Measurements from ENCODE around the gene TOM1L2. TPM values are rescaled to one million over a fixed set of nuclear protein-coding genes. Genes with fewer than 3 reads are reported as not detected.

TOM1L2 gene
- total RNA-seq, 4 donors from 2014 or later: 55.7 to 97.1 (median 73.3) TPM

DNA sequence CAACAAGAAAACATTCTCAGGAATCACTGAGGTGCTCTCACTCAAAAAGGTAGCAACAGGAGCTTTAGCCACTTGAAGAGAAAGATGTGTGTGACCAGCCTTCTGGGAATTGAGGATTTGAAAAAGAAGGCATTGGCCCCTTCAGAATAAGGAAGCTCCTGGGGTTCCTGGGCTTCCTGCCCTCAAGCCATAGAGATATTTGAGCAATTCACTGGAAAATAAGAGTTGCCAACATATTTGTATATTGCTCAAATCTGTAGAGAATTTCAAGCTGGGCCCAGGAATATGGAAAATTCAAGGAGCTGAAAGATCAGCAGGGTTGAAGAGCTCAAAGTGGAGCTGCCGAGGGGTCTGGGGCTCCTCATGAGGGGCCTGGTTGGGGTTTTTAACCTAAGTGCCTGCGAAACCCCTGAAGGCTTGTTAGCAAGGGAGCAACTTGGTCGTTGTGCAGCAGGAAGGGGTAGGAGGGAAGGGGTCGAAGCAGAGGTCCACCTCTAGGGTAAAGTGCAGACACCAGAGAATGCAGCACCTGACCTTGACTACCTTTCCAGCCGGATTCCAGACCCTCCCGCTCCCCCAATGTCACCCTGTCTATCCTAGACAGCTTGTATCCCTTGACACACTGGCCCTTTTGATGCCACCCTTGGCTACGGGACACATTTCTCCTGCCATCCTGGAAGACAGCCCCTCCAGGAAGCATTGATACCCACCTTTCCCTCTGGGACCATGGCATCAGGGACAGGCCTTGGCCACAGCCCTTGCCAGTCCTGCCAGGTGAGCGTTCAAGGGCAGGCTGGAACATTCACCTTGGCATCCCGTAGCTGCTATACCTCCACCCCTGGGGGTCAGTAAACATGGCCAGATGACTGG is 67.8 kb downstream of the TOM1L2 start:
- intact Hi-C loops (cut with DNase I; ENCODE audit: low total_unique reads): no loop called here

GRCh38 chr17:17902877-17903276 is 69.3 kb downstream of the TOM1L2 start:
- Histone ChIP-seq H3K9me3 (no peaks in the 10 kb centered on the region), H3K4me3 (no peak overlapping the region), H3K27ac (peak overlapping the region; percentile 63 to 70 (median 69)), H3K4me1 (peaks cover 35 to 47% of the 10 kb centered on the region in 2 donors), H3K27me3 (no peaks in the 10 kb centered on the region), H3K36me3 (peaks cover 0 to 6% of the 10 kb centered on the region in 2 donors)
- TF ChIP-seq, protein P1, sequence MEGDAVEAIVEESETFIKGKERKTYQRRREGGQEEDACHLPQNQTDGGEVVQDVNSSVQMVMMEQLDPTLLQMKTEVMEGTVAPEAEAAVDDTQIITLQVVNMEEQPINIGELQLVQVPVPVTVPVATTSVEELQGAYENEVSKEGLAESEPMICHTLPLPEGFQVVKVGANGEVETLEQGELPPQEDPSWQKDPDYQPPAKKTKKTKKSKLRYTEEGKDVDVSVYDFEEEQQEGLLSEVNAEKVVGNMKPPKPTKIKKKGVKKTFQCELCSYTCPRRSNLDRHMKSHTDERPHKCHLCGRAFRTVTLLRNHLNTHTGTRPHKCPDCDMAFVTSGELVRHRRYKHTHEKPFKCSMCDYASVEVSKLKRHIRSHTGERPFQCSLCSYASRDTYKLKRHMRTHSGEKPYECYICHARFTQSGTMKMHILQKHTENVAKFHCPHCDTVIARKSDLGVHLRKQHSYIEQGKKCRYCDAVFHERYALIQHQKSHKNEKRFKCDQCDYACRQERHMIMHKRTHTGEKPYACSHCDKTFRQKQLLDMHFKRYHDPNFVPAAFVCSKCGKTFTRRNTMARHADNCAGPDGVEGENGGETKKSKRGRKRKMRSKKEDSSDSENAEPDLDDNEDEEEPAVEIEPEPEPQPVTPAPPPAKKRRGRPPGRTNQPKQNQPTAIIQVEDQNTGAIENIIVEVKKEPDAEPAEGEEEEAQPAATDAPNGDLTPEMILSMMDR (IDR thresholded peaks at IDR 0.05 in 4 of 5, conservative IDR thresholded peaks at IDR 0.05 in 1 of 5): no peak
- TF ChIP-seq POLR2A (IDR thresholded peaks at IDR 0.05): no peak
- DNase-seq (peak; percentile 75 to 88), ATAC-seq (peak; percentile 91)
- in situ Hi-C loops (cut with MboI; ENCODE audit: low sequenced_read_pairs in 4 of 4) (no loop called here), intact Hi-C loops (cut with DNase I; ENCODE audit: low total_unique reads) (no loop called here)

More for the DNA sequence above, 67.8 kb downstream of the TOM1L2 start:
- in situ Hi-C loops (cut with MboI; ENCODE audit: low sequenced_read_pairs in 4 of 4): no loop called here
- DNase-seq (no peak), ATAC-seq (no peak)
- peaks cover 0 to 6% of the 10 kb centered on the region in 2 donors for H3K36me3 ChIP-seq
- H3K27me3 ChIP-seq: no peaks in the 10 kb centered on the region
- H3K4me3 ChIP-seq: no peak overlapping the region
- TF ChIP-seq, protein P1 (IDR thresholded peaks at IDR 0.05 in 4 of 5, conservative IDR thresholded peaks at IDR 0.05 in 1 of 5): no peak
- no peak for TF ChIP-seq POLR2A (IDR thresholded peaks at IDR 0.05)
- H3K9me3 ChIP-seq: no peaks in the 10 kb centered on the region
- H3K27ac ChIP-seq: peak overlapping the region in 1 of 4 donors; percentile 69
- peaks cover 35 to 50% of the 10 kb centered on the region in 2 donors for H3K4me1 ChIP-seq

DNA sequence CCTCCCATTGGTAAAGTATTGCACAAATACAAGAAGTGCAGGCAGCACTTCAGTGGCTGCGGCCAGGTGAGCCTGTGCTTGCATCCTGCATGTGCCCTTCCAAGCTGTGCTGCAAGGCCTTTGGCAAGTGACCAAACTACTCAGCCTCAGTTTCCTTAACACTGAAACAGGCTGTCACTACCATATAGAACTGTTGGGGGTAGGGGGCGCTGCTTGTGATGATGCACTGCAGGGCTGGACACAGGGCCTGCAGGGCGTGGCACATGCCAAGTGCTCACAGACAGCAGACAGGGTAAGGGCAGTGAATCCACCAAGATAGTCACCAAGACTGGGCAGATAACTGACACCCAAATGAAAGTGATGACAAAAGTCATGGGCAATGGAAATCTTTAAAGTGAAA is 69.8 kb downstream of the TOM1L2 start:
- peaks cover 0 to 6% of the 10 kb centered on the region in 2 donors for H3K36me3 ChIP-seq
- no peak for DNase-seq
- peaks cover 35 to 50% of the 10 kb centered on the region in 2 donors for H3K4me1 ChIP-seq
- no peaks in the 10 kb centered on the region for H3K9me3 ChIP-seq
- TF ChIP-seq, protein P1 (IDR thresholded peaks at IDR 0.05 in 4 of 5, conservative IDR thresholded peaks at IDR 0.05 in 1 of 5): no peak
- TF ChIP-seq POLR2A (IDR thresholded peaks at IDR 0.05): no peak
- H3K4me3 ChIP-seq: no peak overlapping the region
- peak overlapping the region; percentile 63 to 70 (median 69) for H3K27ac ChIP-seq
- in situ Hi-C loops (cut with MboI; ENCODE audit: low sequenced_read_pairs in 4 of 4): no loop called here
- no peaks in the 10 kb centered on the region for H3K27me3 ChIP-seq
- intact Hi-C loops (cut with DNase I; ENCODE audit: low total_unique reads): no loop called here
- no peak for ATAC-seq

GRCh38 chr17:17900615-17901520 is 71.3 kb downstream of the TOM1L2 start:
- Histone ChIP-seq H3K9me3 (no peaks in the 10 kb centered on the region), H3K4me3 (no peak overlapping the region), H3K27ac (peak overlapping the region; percentile 63 to 78 (median 70)), H3K36me3 (peaks cover 0 to 7% of the 10 kb centered on the region in 2 donors), H3K27me3 (no peaks in the 10 kb centered on the region), H3K4me1 (peaks cover 35 to 47% of the 10 kb centered on the region in 2 donors)
- TF ChIP-seq POLR2A (IDR thresholded peaks at IDR 0.05): no peak
- TF ChIP-seq, protein P1 (IDR thresholded peaks at IDR 0.05 in 4 of 5, conservative IDR thresholded peaks at IDR 0.05 in 1 of 5): no peak
- ATAC-seq (peak; percentile 91 to 93), DNase-seq (peak; percentile 91 to 94)
- in situ Hi-C loops (cut with MboI; ENCODE audit: low sequenced_read_pairs in 4 of 4) (no loop called here), intact Hi-C loops (cut with DNase I; ENCODE audit: low total_unique reads) (no loop called here)
